Measurements from ENCODE around the gene SMIM35. TPM values are rescaled to one million over a fixed set of nuclear protein-coding genes. Genes with fewer than 3 reads are reported as not detected.
A peak's percentile ranks its signal among the peaks of the same experiment; 100 is the strongest.
"Not testable (repeated sequence)": the region's sequence is repeated elsewhere in the genome, so short reads cannot be mapped to it uniquely, and the experiment has no call there.

Gene SMIM35
- total RNA-seq, 4 donors from 2014 or later, result not detected

- peak overlapping the region; percentile 70 to 76 (median 72) for H3K27ac ChIP-seq
- H3K36me3 ChIP-seq; H3K9me3 ChIP-seq; in situ Hi-C loops (cut with MboI; ENCODE audit: low pct_ligation_motif_present in 1 of 4, low pct_unique_long_range_greater_than_20kb in 1 of 4, low sequenced_read_pairs in 3 of 4); intact Hi-C loops (cut with DNase I; ENCODE audit: low total_unique reads); H3K27me3 ChIP-seq; H3K4me3 ChIP-seq: not testable (repeated sequence)
- peak; percentile 62 for DNase-seq
- WGBS, 2 donors (ENCODE audit: low coverage in 1 of 2), result 29 to 83% methylated on average over 1 to 11 of the region's 11 CpGs
- peaks cover 4 to 23% (median 6%) of the 10 kb centered on the region in 4 donors for H3K4me1 ChIP-seq
- TF ChIP-seq POLR2AphosphoS5 (IDR thresholded peaks at IDR 0.05), result peak in 1 of 3 donors; percentile 19
These were observed 79.0 kb downstream of the SMIM35 start for GRCh38 chr11:118007563-118008270.

- DNase-seq, result no peak
- no peaks in the 10 kb centered on the region for H3K27me3 ChIP-seq
- WGBS, 2 donors (ENCODE audit: low coverage in 1 of 2), result 80 to 87% methylated on average over 2 to 5 of the region's 5 CpGs
- H3K27ac ChIP-seq, result peak overlapping the region; percentile 70 to 76 (median 72)
- H3K4me1 ChIP-seq, result peaks cover 8 to 28% (median 9%) of the 10 kb centered on the region in 4 donors
- no peak overlapping the region for H3K4me3 ChIP-seq
- in situ Hi-C loops (cut with MboI; ENCODE audit: low pct_ligation_motif_present in 1 of 4, low pct_unique_long_range_greater_than_20kb in 1 of 4, low sequenced_read_pairs in 3 of 4), result no loop called here
- TF ChIP-seq POLR2A (IDR thresholded peaks at IDR 0.05) (no peak), EP300 (IDR thresholded peaks at IDR 0.05; ENCODE audit: low read depth) (no peak), POLR2AphosphoS5 (IDR thresholded peaks at IDR 0.05) (no peak), CTCF (IDR thresholded peaks at IDR 0.05) (no peak)
- no peaks in the 10 kb centered on the region for H3K9me3 ChIP-seq
- intact Hi-C loops (cut with DNase I; ENCODE audit: low total_unique reads), result no loop called here
- no peaks in the 10 kb centered on the region for H3K36me3 ChIP-seq
These were observed 79.7 kb downstream of the SMIM35 start for GRCh38 chr11:118007040-118007439.

GRCh38 chr11:118006153-118006534, 80.6 kb downstream of the SMIM35 start:
- peak overlapping the region; percentile 70 to 76 (median 72) for H3K27ac ChIP-seq
- H3K4me1 ChIP-seq, result peaks cover 8 to 31% (median 9%) of the 10 kb centered on the region in 4 donors
- TF ChIP-seq POLR2A (IDR thresholded peaks at IDR 0.05) (no peak), CTCF (IDR thresholded peaks at IDR 0.05) (no peak), EP300 (IDR thresholded peaks at IDR 0.05; ENCODE audit: low read depth) (no peak), POLR2AphosphoS5 (IDR thresholded peaks at IDR 0.05) (no peak)
- intact Hi-C loops (cut with DNase I; ENCODE audit: low total_unique reads), result no loop called here
- H3K27me3 ChIP-seq, result no peaks in the 10 kb centered on the region
- no peaks in the 10 kb centered on the region for H3K9me3 ChIP-seq
- no peak for DNase-seq
- no peak overlapping the region for H3K4me3 ChIP-seq
- in situ Hi-C loops (cut with MboI; ENCODE audit: low pct_ligation_motif_present in 1 of 4, low pct_unique_long_range_greater_than_20kb in 1 of 4, low sequenced_read_pairs in 3 of 4), result no loop called here
- 96 to 97% methylated on average over 4 of the region's 4 CpGs for WGBS, 2 donors (ENCODE audit: low coverage in 1 of 2)
- H3K36me3 ChIP-seq, result no peaks in the 10 kb centered on the region

GRCh38 chr11:118005224-118006152, 81.3 kb downstream of the SMIM35 start:
- intact Hi-C loops (cut with DNase I; ENCODE audit: low total_unique reads) (no loop called here), in situ Hi-C loops (cut with MboI; ENCODE audit: low pct_ligation_motif_present in 1 of 4, low pct_unique_long_range_greater_than_20kb in 1 of 4, low sequenced_read_pairs in 3 of 4) (no loop called here)
- H3K27ac ChIP-seq, result peak overlapping the region in 1 of 4 donors; percentile 74
- no peaks in the 10 kb centered on the region for H3K9me3 ChIP-seq
- H3K36me3 ChIP-seq, result no peaks in the 10 kb centered on the region
- no peak for TF ChIP-seq POLR2AphosphoS5 (IDR thresholded peaks at IDR 0.05)
- TF ChIP-seq CTCF (IDR thresholded peaks at IDR 0.05), result no peak
- TF ChIP-seq EP300 (IDR thresholded peaks at IDR 0.05; ENCODE audit: low read depth), result no peak
- no peak for TF ChIP-seq POLR2A (IDR thresholded peaks at IDR 0.05)
- H3K4me1 ChIP-seq, result peaks cover 8 to 34% (median 9%) of the 10 kb centered on the region in 4 donors
- H3K4me3 ChIP-seq, result no peak overlapping the region
- peak; percentile 4 for DNase-seq
- WGBS, 2 donors (ENCODE audit: low coverage in 1 of 2), result 74 to 90% methylated on average over 4 to 12 of the region's 12 CpGs
- H3K27me3 ChIP-seq, result no peaks in the 10 kb centered on the region

Data from transverse colon (tissue), 4 donors.